HepG2 (cell line): Measurements from ENCODE around the gene UBXN6. TPM values are rescaled to one million over a fixed set of nuclear protein-coding genes. Genes with fewer than 3 reads are reported as not detected.

ENCODE experiments used
- BCL6 ChIP-seq: IDR thresholded peaks from 2 replicates; pipeline ENCODE4 v1.6.1; 2016; ENCODE audit warnings: missing genetic modification reagents, missing compliant biosample characterization
- CCAR2 ChIP-seq: fragments of 200-400 bp; formaldehyde crosslinking; optimal IDR thresholded peaks from 2 replicates; pipeline ENCODE3; 2018; ENCODE audit warnings: low read depth, mild to moderate bottlenecking, low read length, moderate library complexity
- CHD2 ChIP-seq: IDR thresholded peaks from 2 replicates; pipeline ENCODE4 v1.6.1; 2011; ENCODE audit warnings: low read depth, low read length, improper control_type of control experiment
- CHD4 ChIP-seq: fragments of 200-600 bp; sonication (generic); IDR thresholded peaks from 2 replicates; pipeline ENCODE4 v1.7.0; 2017; ENCODE audit warnings: mild to moderate bottlenecking, low read length, borderline replicate concordance
- GABPB1 ChIP-seq: IDR thresholded peaks from 2 replicates; pipeline ENCODE4 v1.6.1; 2016; ENCODE audit warnings: mild to moderate bottlenecking, missing genetic modification reagents, moderate library complexity, missing compliant biosample characterization
- HNF4A ChIP-seq: sonication (generic); formaldehyde crosslinking; IDR thresholded peaks from 2 replicates; pipeline ENCODE4 v1.4.0; 2020; ENCODE audit warnings: missing genetic modification reagents
- KMT2B ChIP-seq: IDR thresholded peaks from 2 replicates; pipeline ENCODE4 v1.6.1; 2016; ENCODE audit warnings: missing genetic modification reagents, missing compliant biosample characterization
- NFIC ChIP-seq: IDR thresholded peaks from 2 replicates; pipeline ENCODE4 v1.6.1; 2012; ENCODE audit warnings: mild to moderate bottlenecking, low read length, inconsistent platforms
- NFYB ChIP-seq: sonication (generic); formaldehyde crosslinking; IDR thresholded peaks from 2 replicates; pipeline ENCODE4 v1.4.0; 2020; ENCODE audit warnings: missing genetic modification reagents
- NR2F6 ChIP-seq, 2 experiments: IDR thresholded peaks; 2 replicates each; pipeline ENCODE4 v1.6.1; 2016; ENCODE audit warnings: antibody characterized with exemption in 1 of 2, mild to moderate bottlenecking in 1 of 2
- PTBP1 ChIP-seq: fragments of 200-400 bp; formaldehyde crosslinking; IDR thresholded peaks from 2 replicates; pipeline ENCODE4 v1.6.1; 2018; ENCODE audit warnings: low read length, low read depth; ENCODE audit not compliant: poor library complexity, severe bottlenecking
- RELA ChIP-seq: sonication (generic); formaldehyde crosslinking; IDR thresholded peaks from 2 replicates; pipeline ENCODE4 v1.4.0; 2020; ENCODE audit warnings: missing genetic modification reagents
- SATB2 ChIP-seq: sonication (generic); formaldehyde crosslinking; IDR thresholded peaks from 2 replicates; pipeline ENCODE4 v1.5.0; 2020; ENCODE audit warnings: missing genetic modification reagents
- SRSF4 ChIP-seq: fragments of 200-400 bp; formaldehyde crosslinking; IDR thresholded peaks from one replicate; pipeline ENCODE4 v1.6.1; 2018; ENCODE audit warnings: mild to moderate bottlenecking, low read depth, low read length, moderate library complexity; ENCODE audit not compliant: poor library complexity, severe bottlenecking
- TOE1 ChIP-seq: sonication (generic); formaldehyde crosslinking; IDR thresholded peaks from 2 replicates; pipeline ENCODE4 v1.4.0; 2020; ENCODE audit warnings: mild to moderate bottlenecking, missing genetic modification reagents
- ZBTB43 ChIP-seq: sonication (generic); formaldehyde crosslinking; conservative IDR thresholded peaks from 2 replicates; pipeline ENCODE4 v1.4.0; 2020; ENCODE audit warnings: missing genetic modification reagents
- ZFAT ChIP-seq: sonication (generic); formaldehyde crosslinking; conservative IDR thresholded peaks from 2 replicates; pipeline ENCODE4 v1.8.1; 2023; ENCODE audit warnings: missing genetic modification reagents, inconsistent platforms
- ZFY ChIP-seq: sonication (generic); formaldehyde crosslinking; IDR thresholded peaks from 2 replicates; pipeline ENCODE4 v1.4.0; 2020; ENCODE audit warnings: missing genetic modification reagents
- ZMYM4 ChIP-seq: sonication (generic); formaldehyde crosslinking; IDR thresholded peaks from 2 replicates; pipeline ENCODE4 v1.8.1; 2023; ENCODE audit warnings: mild to moderate bottlenecking, missing genetic modification reagents
- ZNF10 ChIP-seq: sonication (generic); formaldehyde crosslinking; IDR thresholded peaks from 2 replicates; pipeline ENCODE4 v1.4.0; 2020; ENCODE audit warnings: mild to moderate bottlenecking, low read depth, missing genetic modification reagents, borderline replicate concordance
- ZNF121 ChIP-seq: sonication (generic); formaldehyde crosslinking; IDR thresholded peaks from 2 replicates; pipeline ENCODE4 v1.5.0; 2020; ENCODE audit warnings: mild to moderate bottlenecking, missing genetic modification reagents
- ZNF143 ChIP-seq: sonication (generic); formaldehyde crosslinking; IDR thresholded peaks from 2 replicates; pipeline ENCODE4 v1.4.0; 2020; ENCODE audit warnings: missing genetic modification reagents
- ZNF280B ChIP-seq: sonication (generic); formaldehyde crosslinking; IDR thresholded peaks from 2 replicates; pipeline ENCODE4 v1.5.0; 2020; ENCODE audit warnings: missing genetic modification reagents, mild to moderate bottlenecking, borderline replicate concordance
- ZNF704 ChIP-seq: sonication (generic); formaldehyde crosslinking; IDR thresholded peaks from 2 replicates; pipeline ENCODE4 v1.8.1; 2023; ENCODE audit warnings: mild to moderate bottlenecking, inconsistent platforms, moderate library complexity, missing genetic modification reagents, borderline replicate concordance
- ZNF800 ChIP-seq: sonication (generic); formaldehyde crosslinking; IDR thresholded peaks from 2 replicates; pipeline ENCODE4 v1.4.0; 2020; ENCODE audit warnings: missing genetic modification reagents
- polyA plus RNA-seq, 8 experiments: library from polyadenylated mRNA; depleted of rRNA in 3 of 8; stranded (reverse) in 7 of 8; unstranded in 1 of 8; fragments of >200 nt; fragmentation: Illumina TruSeq in 4 of 8; extraction: Trizol in 4 of 8; gene quantifications; 2 replicates each; pipeline versions ENCODE4 v1.2.1 to v1.2.3, GENCODE V29; 2011 to 2016; ENCODE audit warnings: low read depth in 4 of 8, missing spikeins in 1 of 8, mixed read lengths in 1 of 8; ENCODE audit not compliant: insufficient read depth in 1 of 8
- total RNA-seq, 5 experiments: library from RNA; depleted of rRNA; stranded (reverse); fragments of >200 nt; fragmentation: Illumina TruSeq; extraction: Trizol; gene quantifications; 2 replicates each; pipeline ENCODE4 v1.2.3, GENCODE V29; 2016; ENCODE audit warnings: low read depth in 1 of 5

UBXN6 gene
- total and polyA plus RNA-seq, 2 of the 13 experiments (the other 11 are each of a cell fraction or from before 2014, with no cell fraction given), result 34.9 to 35.5 TPM

- TF ChIP-seq ZNF10 (CRISPR knock-in tag) (no peak), HNF4A (peak; percentile 32; the same call in 1 of the 2 replicates), PTBP1 (no peak), NFYB (peak; percentile 46), ZNF280B (CRISPR knock-in tag) (no peak), ZMYM4 (CRISPR knock-in tag) (peak; percentile 97), ZNF800 (no peak), CHD4 (no peak), SATB2 (CRISPR knock-in tag) (no peak), NFIC (no peak), ZBTB43 (no peak), NR2F6 (IDR thresholded peaks at IDR 0.05) (no peak), NR2F6 (CRISPR knock-in tag; IDR thresholded peaks at IDR 0.05) (peak; percentile 63; the same call in 1 of the 2 replicates), ZNF704 (CRISPR knock-in tag) (no peak), RELA (CRISPR knock-in tag) (peak; percentile 81; the same call in 1 of the 2 replicates), ZFY (CRISPR knock-in tag) (peak; percentile 86), BCL6 (peak; percentile 60; the same call in 1 of the 2 replicates), SRSF4 (no peak), KMT2B (CRISPR knock-in tag) (peak; percentile 81), ZNF121 (CRISPR knock-in tag) (no peak), CHD2 (peak; percentile 66; the same call in 1 of the 2 replicates), TOE1 (CRISPR knock-in tag) (no peak), ZNF143 (CRISPR knock-in tag) (0 out of 2 replicates have a peak, but pooled peaks have one; percentile 15), ZFAT (CRISPR knock-in tag) (no peak), GABPB1 (CRISPR knock-in tag) (peak; percentile 85), CCAR2 (peak; percentile 68)
Measured at GRCh38 chr19:4400135-4400936, 57.3 kb downstream of the UBXN6 start, which contains the start of gene SH3GL1 (continued).
